OCI-LY7 (cell line): ENCODE data around the gene PDE11A. TPM values are rescaled to one million over a fixed set of nuclear protein-coding genes. Genes with fewer than 3 reads are reported as not detected.

Source experiments
- BruUV-seq: library from RNA; stranded (reverse); fragments of 400-500 nt; replicated peaks from 2 replicates; lab custom pipeline; 2021; lab: Mats Ljungman, UMichigan
- CTCF ChIA-PET: fragments of 300-600 bp; sonication (Branson Sonifier 250); formaldehyde crosslinking; loops from one replicate; lab custom pipeline; 2022; ENCODE audit warnings: antibody characterized with exemption; ENCODE audit not compliant: unreplicated experiment; lab: Charles Lee
- POLR2A ChIA-PET: fragments of 300-600 bp; sonication (Branson Sonifier 250); formaldehyde crosslinking; loops from one replicate; lab custom pipeline; 2022; ENCODE audit warnings: antibody characterized with exemption; lab: Charles Lee
- DNase-seq: peaks from one replicate; pipeline ENCODE4 v3.0.0-alpha.2; 2015; ENCODE audit warnings: low spot score
- H2AFZ ChIP-seq: fragments of 200-600 bp; sonication (generic), shearing (Covaris generic); 2 replicates; pipeline ENCODE4 v1.6.1; 2014; ENCODE audit warnings: mild to moderate bottlenecking, antibody characterized with exemption, low read length, moderate library complexity
- H3K27ac ChIP-seq: fragments of 200-600 bp; sonication (generic); 2 replicates; pipeline ENCODE4 v1.5.1; 2014; ENCODE audit warnings: mixed run types, low read depth, mild to moderate bottlenecking, moderate library complexity, low read length, inconsistent platforms; ENCODE audit not compliant: poor library complexity, severe bottlenecking
- H3K36me3 ChIP-seq: fragments of 200-600 bp; sonication (generic); 2 replicates; pipeline ENCODE4 v1.6.1; 2014; ENCODE audit warnings: mild to moderate bottlenecking, antibody characterized with exemption, low read length, moderate library complexity, mixed read lengths; ENCODE audit not compliant: insufficient read depth
- H3K4me1 ChIP-seq: fragments of 200-600 bp; sonication (generic); 2 replicates; pipeline ENCODE4 v1.5.1; 2014; ENCODE audit warnings: mild to moderate bottlenecking, low read length; ENCODE audit not compliant: insufficient read depth, poor library complexity, severe bottlenecking
- H3K4me2 ChIP-seq: fragments of 200-600 bp; sonication (generic); 2 replicates; pipeline ENCODE4 v1.6.1; 2014; ENCODE audit warnings: mild to moderate bottlenecking, low read length
- H3K4me3 ChIP-seq: fragments of 200-600 bp; sonication (generic); 2 replicates; pipeline ENCODE4 v1.5.1; 2014; ENCODE audit warnings: mild to moderate bottlenecking, low read depth, low read length; ENCODE audit not compliant: poor library complexity, severe bottlenecking
- H3K79me2 ChIP-seq: fragments of 200-600 bp; sonication (generic); 2 replicates; pipeline ENCODE4 v1.6.1; 2016; ENCODE audit warnings: low read depth, mild to moderate bottlenecking, low read length, moderate library complexity, mixed read lengths; ENCODE audit not compliant: insufficient read depth
- H3K9me2 ChIP-seq: fragments of 200-600 bp; sonication (generic); 2 replicates; pipeline ENCODE4 v1.6.1; 2016; ENCODE audit warnings: mild to moderate bottlenecking, low read length, mixed read lengths; ENCODE audit not compliant: insufficient read depth
- H3K9me3 ChIP-seq: fragments of 200-600 bp; sonication (generic); 2 replicates; pipeline ENCODE4 v1.6.1; 2014; ENCODE audit warnings: mild to moderate bottlenecking, mixed run types, low read length, mixed read lengths
- H4K20me1 ChIP-seq: fragments of 200-600 bp; sonication (generic); 2 replicates; pipeline ENCODE4 v1.6.1; 2014; ENCODE audit warnings: mild to moderate bottlenecking, antibody characterized with exemption, low read length, moderate library complexity, mixed read lengths; ENCODE audit not compliant: insufficient read depth
- CTCF ChIP-seq: fragments of 200-600 bp; sonication (generic); conservative IDR thresholded peaks from 2 replicates; pipeline ENCODE4 v1.5.1; 2014; ENCODE audit warnings: mild to moderate bottlenecking, antibody characterized with exemption, low read length, moderate library complexity, mixed read lengths
- EZH2phosphoT487 ChIP-seq: fragments of 200-600 bp; sonication (generic); IDR thresholded peaks from 2 replicates; pipeline ENCODE4 v1.6.1; 2018; ENCODE audit warnings: low read depth, borderline replicate concordance, mild to moderate bottlenecking, mixed run types, antibody characterized with exemption, low read length, moderate library complexity, mixed read lengths
- intact Hi-C: fragments of 100-400 bp; cut with micrococcal nuclease; formaldehyde crosslinking; loops from one replicate; pipeline ENCODE4 v1.10.0; 2022; ENCODE audit not compliant: unreplicated experiment
- total RNA-seq, 2 experiments: library from RNA; depleted of rRNA in 1 of 2; stranded (reverse); fragments of >200 nt in 1 of 2; shearing (Covaris generic) in 1 of 2; gene quantifications; 2 replicates each; pipeline ENCODE4 v1.2.3, GENCODE V29; 2014 to 2022

The PDE11A gene
- total RNA-seq, 2 experiments from 2014 or later, result 0.03 TPM; not detected in 1

- Histone ChIP-seq H3K79me2 (no peaks in the 10 kb centered on the region), H4K20me1 (no peaks in the 10 kb centered on the region), H3K4me1 (no peaks in the 10 kb centered on the region), H2AFZ (no peak overlapping the region), H3K9me2 (no peaks in the 10 kb centered on the region), H3K36me3 (no peaks in the 10 kb centered on the region), H3K4me3 (no peak overlapping the region), H3K27ac (no peak overlapping the region), H3K4me2 (no peak overlapping the region), H3K9me3 (no peaks in the 10 kb centered on the region)
- no peak for TF ChIP-seq CTCF
- no peak for TF ChIP-seq EZH2phosphoT487
- DNase-seq, result no peak
- ChIA-PET CTCF (no interaction called here), POLR2A (interaction anchor here (0.6 kb wide), 1 partner anchor 117 kb away, joined by 4 read pairs; no protein-coding TSS in a partner anchor)
- BruUV-seq, result no TSS peak
- intact Hi-C loops, result no loop called here
Observed at GRCh38 chr2:177812713-177813396, 259.7 kb downstream of the PDE11A start.

GRCh38 chr2:177810906-177811305 is 261.7 kb downstream of the PDE11A start:
- TF ChIP-seq EZH2phosphoT487 (no peak), CTCF (no peak)
- BruUV-seq, result no TSS peak

More at GRCh38 chr2:177810906-177811305, 261.7 kb downstream of the PDE11A start:
- DNase-seq, result no peak
- CTCF ChIA-PET, result no interaction called here
- H3K36me3 ChIP-seq, result no peaks in the 10 kb centered on the region
- no peaks in the 10 kb centered on the region for H3K4me1 ChIP-seq
- intact Hi-C loops, result no loop called here
- no peaks in the 10 kb centered on the region for H3K79me2 ChIP-seq
- POLR2A ChIA-PET, result interaction anchor here (0.8 kb wide), 1 partner anchor 88 kb away, joined by 3 read pairs; no protein-coding TSS in a partner anchor
- H4K20me1 ChIP-seq, result no peaks in the 10 kb centered on the region
- H3K4me3 ChIP-seq, result no peak overlapping the region
- H3K27ac ChIP-seq, result no peak overlapping the region
- no peak overlapping the region for H2AFZ ChIP-seq
- no peak overlapping the region for H3K4me2 ChIP-seq
- H3K9me3 ChIP-seq, result no peaks in the 10 kb centered on the region
- H3K9me2 ChIP-seq, result no peaks in the 10 kb centered on the region
